OCI-LY1 (cell line): Measurements from ENCODE around the gene SLIT3.

Source experiments
- H2AFZ ChIP-seq: fragments of 200-600 bp; sonication (generic), shearing (Covaris generic); 2 replicates; pipeline ENCODE4 v1.6.0; 2014; ENCODE audit warnings: antibody characterized with exemption, mild to moderate bottlenecking, low read length
- H3F3A ChIP-seq: fragments of 200-600 bp; sonication (generic), shearing (Covaris generic); 2 replicates; pipeline ENCODE4 v1.6.0; 2014; ENCODE audit warnings: mild to moderate bottlenecking, antibody characterized with exemption, low read length, moderate library complexity; ENCODE audit not compliant: insufficient read depth
- H3K27ac ChIP-seq: fragments of 200-600 bp; sonication (generic); 2 replicates; pipeline ENCODE4 v1.5.1; 2014; ENCODE audit warnings: low read length, mixed run types, mild to moderate bottlenecking, low read depth; ENCODE audit not compliant: poor library complexity, severe bottlenecking
- H3K27me3 ChIP-seq: fragments of 200-600 bp; sonication (generic); 2 replicates; pipeline ENCODE4 v1.6.0; 2014; ENCODE audit warnings: antibody characterized with exemption, mild to moderate bottlenecking, low read length, moderate library complexity; ENCODE audit not compliant: insufficient read depth
- H3K36me3 ChIP-seq: fragments of 200-600 bp; sonication (generic); 2 replicates; pipeline ENCODE4 v1.6.1; 2014; ENCODE audit warnings: mild to moderate bottlenecking, antibody characterized with exemption, low read length, moderate library complexity, mixed read lengths; ENCODE audit not compliant: insufficient read depth
- H3K4me1 ChIP-seq: fragments of 200-600 bp; sonication (generic); 2 replicates; pipeline ENCODE4 v1.5.1; 2014; ENCODE audit warnings: mild to moderate bottlenecking, low read length, moderate library complexity; ENCODE audit not compliant: insufficient read depth, severe bottlenecking
- H3K4me2 ChIP-seq: fragments of 200-600 bp; sonication (generic), shearing (Covaris generic); 2 replicates; pipeline ENCODE4 v1.6.1; 2014; ENCODE audit warnings: low read length
- H3K4me3 ChIP-seq: fragments of 200-600 bp; sonication (generic); 2 replicates; pipeline ENCODE4 v1.5.1; 2014; ENCODE audit warnings: low read length, low read depth, mild to moderate bottlenecking, mixed read lengths; ENCODE audit not compliant: poor library complexity, severe bottlenecking
- H3K79me2 ChIP-seq: fragments of 200-600 bp; shearing (Covaris generic); 2 replicates; pipeline ENCODE4 v1.6.1; 2016; ENCODE audit warnings: mixed run types, low read length, mixed read lengths; ENCODE audit not compliant: insufficient read depth
- H3K9ac ChIP-seq: fragments of 200-600 bp; sonication (generic), shearing (Covaris generic); 2 replicates; pipeline ENCODE4 v1.6.1; 2014; ENCODE audit warnings: mild to moderate bottlenecking, low read length, mixed read lengths
- H3K9me2 ChIP-seq: fragments of 200-600 bp; sonication (generic), shearing (Covaris generic); 2 replicates; pipeline ENCODE4 v1.6.1; 2014; ENCODE audit warnings: low read depth, mild to moderate bottlenecking, low read length, mixed read lengths
- H3K9me3 ChIP-seq: fragments of 200-600 bp; shearing (Covaris generic); 2 replicates; pipeline ENCODE4 v1.6.1; 2014; ENCODE audit warnings: low read length, mixed read lengths
- H4K20me1 ChIP-seq: fragments of 200-600 bp; sonication (generic), shearing (Covaris generic); 2 replicates; pipeline ENCODE4 v1.6.0; 2016; ENCODE audit warnings: mild to moderate bottlenecking, low read length; ENCODE audit not compliant: insufficient read depth
- EZH2 ChIP-seq: fragments of 200-600 bp; sonication (generic), shearing (Covaris generic); IDR thresholded peaks from 2 replicates; pipeline ENCODE4 v1.8.0; 2017; ENCODE audit warnings: borderline replicate concordance, mixed run types, mild to moderate bottlenecking, antibody characterized with exemption, low read length, moderate library complexity, mixed read lengths
- TF ChIP-seq, protein P1 (sequence below): fragments of 200-600 bp; sonication (generic), shearing (Covaris generic); IDR thresholded peaks from 2 replicates; pipeline ENCODE4 v1.5.1; 2017; ENCODE audit warnings: mild to moderate bottlenecking, antibody characterized with exemption, low read length, moderate library complexity, mixed read lengths

SLIT3 gene

DNA sequence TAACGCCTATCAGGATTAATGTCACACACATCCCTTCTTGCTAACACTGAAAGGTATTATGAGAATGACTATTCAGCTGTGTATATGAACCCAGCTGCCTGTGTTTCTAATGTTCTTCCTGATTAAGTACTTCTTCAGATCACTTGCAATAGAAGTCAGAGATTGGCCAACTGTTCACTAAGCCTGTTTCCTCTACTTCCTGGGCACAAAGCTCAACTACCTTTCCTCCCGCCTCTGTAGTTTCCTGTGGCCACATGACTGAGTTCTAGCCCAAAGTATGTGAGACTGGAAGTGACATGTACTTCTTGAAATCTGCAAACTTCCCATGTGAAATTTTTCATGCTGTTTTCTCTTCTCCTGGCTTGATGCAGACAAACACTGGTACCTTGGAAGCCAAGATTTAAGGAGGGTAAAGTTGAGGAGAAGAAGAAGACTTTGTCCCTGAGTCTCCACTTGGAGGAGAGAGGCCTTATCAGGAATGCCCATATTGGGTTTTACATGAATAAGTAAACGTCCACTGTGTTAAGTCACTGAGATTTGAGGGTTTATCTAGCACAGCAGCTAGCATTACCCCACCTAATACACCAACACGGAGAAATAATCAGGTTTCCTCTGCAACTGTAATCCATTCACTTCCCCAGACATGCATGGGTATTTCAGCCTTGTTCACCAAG, 58.6 kb downstream of the SLIT3 start:
- Histone ChIP-seq H3K9me3 (no peaks in the 10 kb centered on the region), H3K4me2 (no peak overlapping the region), H3K4me1 (no peaks in the 10 kb centered on the region), H3K36me3 (no peaks in the 10 kb centered on the region), H3K4me3 (no peak overlapping the region), H3K79me2 (no peaks in the 10 kb centered on the region), H3K9ac (no peak overlapping the region), H3K9me2 (no peaks in the 10 kb centered on the region), H3F3A (no peaks in the 10 kb centered on the region), H4K20me1 (no peaks in the 10 kb centered on the region), H3K27ac (no peak overlapping the region), H2AFZ (no peak overlapping the region), H3K27me3 (no peaks in the 10 kb centered on the region)
- TF ChIP-seq, protein P1, sequence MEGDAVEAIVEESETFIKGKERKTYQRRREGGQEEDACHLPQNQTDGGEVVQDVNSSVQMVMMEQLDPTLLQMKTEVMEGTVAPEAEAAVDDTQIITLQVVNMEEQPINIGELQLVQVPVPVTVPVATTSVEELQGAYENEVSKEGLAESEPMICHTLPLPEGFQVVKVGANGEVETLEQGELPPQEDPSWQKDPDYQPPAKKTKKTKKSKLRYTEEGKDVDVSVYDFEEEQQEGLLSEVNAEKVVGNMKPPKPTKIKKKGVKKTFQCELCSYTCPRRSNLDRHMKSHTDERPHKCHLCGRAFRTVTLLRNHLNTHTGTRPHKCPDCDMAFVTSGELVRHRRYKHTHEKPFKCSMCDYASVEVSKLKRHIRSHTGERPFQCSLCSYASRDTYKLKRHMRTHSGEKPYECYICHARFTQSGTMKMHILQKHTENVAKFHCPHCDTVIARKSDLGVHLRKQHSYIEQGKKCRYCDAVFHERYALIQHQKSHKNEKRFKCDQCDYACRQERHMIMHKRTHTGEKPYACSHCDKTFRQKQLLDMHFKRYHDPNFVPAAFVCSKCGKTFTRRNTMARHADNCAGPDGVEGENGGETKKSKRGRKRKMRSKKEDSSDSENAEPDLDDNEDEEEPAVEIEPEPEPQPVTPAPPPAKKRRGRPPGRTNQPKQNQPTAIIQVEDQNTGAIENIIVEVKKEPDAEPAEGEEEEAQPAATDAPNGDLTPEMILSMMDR: no peak
- no peak for TF ChIP-seq EZH2

DNA sequence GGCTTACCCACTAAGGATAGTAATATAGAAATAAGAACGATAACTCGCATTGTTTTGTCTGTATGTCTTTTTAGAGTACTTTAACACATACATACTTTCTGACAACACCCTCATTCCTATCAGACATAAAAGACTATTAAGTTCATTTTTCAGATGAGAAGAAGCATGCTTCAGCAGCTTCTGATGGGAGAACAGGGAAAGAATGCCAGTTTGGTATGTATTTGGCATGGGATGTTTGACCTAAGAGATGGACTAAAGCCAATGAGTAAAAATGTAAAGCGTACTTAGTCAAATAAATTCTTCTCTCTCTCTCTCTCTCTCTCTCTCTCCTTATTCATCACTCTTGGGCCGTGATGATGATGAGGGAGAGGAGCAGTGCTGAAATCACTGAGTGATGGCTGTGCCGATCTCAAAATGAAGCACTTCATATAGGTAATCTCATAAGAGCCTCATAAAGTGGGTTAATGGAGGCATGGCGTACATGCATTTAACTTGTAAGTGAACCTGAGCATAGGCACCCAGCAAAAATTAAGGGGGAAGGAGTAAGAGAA, 71.5 kb downstream of the SLIT3 start:
- TF ChIP-seq, protein P1: no peak
- no peak for TF ChIP-seq EZH2
- H3K4me2 ChIP-seq: no peak overlapping the region
- no peak overlapping the region for H3K9ac ChIP-seq
- H3K4me3 ChIP-seq: no peak overlapping the region
- H4K20me1 ChIP-seq: no peaks in the 10 kb centered on the region
- no peaks in the 10 kb centered on the region for H3K27me3 ChIP-seq
- no peak overlapping the region for H3K27ac ChIP-seq
- H3K4me1 ChIP-seq: no peaks in the 10 kb centered on the region
- no peak overlapping the region for H2AFZ ChIP-seq
- no peaks in the 10 kb centered on the region for H3K79me2 ChIP-seq
- no peaks in the 10 kb centered on the region for H3K36me3 ChIP-seq
- no peaks in the 10 kb centered on the region for H3K9me3 ChIP-seq
- H3F3A ChIP-seq: no peaks in the 10 kb centered on the region
- no peaks in the 10 kb centered on the region for H3K9me2 ChIP-seq

DNA sequence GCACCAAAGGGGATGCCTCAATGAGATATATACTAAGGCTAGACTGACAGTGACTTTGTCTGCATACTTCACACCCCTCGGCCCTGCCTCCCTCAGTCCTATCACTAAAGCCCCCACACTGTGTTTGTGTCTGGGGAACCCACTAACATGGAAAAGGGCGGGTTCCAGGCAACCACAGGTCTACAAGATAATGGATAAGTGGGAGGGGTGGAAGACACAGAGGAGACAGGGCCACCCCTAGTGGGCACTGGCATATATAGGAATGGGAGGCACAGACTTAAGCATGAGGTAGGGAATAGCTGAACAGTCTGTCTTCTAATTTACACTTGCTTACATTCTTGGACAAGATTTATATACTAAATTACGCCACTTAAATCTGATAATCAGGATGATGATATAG, 74.0 kb downstream of the SLIT3 start:
- no peak overlapping the region for H3K9ac ChIP-seq
- no peaks in the 10 kb centered on the region for H3F3A ChIP-seq
- H3K9me2 ChIP-seq: no peaks in the 10 kb centered on the region
- no peak for TF ChIP-seq EZH2
- TF ChIP-seq, protein P1: no peak
- no peaks in the 10 kb centered on the region for H3K27me3 ChIP-seq
- no peak overlapping the region for H3K4me2 ChIP-seq
- H3K4me1 ChIP-seq: no peaks in the 10 kb centered on the region
- no peak overlapping the region for H3K4me3 ChIP-seq
- no peaks in the 10 kb centered on the region for H3K79me2 ChIP-seq
- no peaks in the 10 kb centered on the region for H4K20me1 ChIP-seq
- no peak overlapping the region for H3K27ac ChIP-seq
- no peak overlapping the region for H2AFZ ChIP-seq
- no peaks in the 10 kb centered on the region for H3K36me3 ChIP-seq
- H3K9me3 ChIP-seq: no peaks in the 10 kb centered on the region
